NCI-H1930 (cell line): Measurements from ENCODE around the gene EEF1A1.

ENCODE experiments used
- DNase-seq, 2 experiments: peaks; one replicate each; lab custom pipeline; 2025; lab: John Stamatoyannopoulos, UW

The EEF1A1 gene

GRCh38 chr6:73505142-73505541 lies 15.7 kb downstream of the EEF1A1 start:
- DNase-seq, result no peak

- no peak for DNase-seq
These were observed 16.7 kb downstream of the EEF1A1 start for GRCh38 chr6:73504160-73504559.

GRCh38 chr6:73503027-73503772 lies 17.6 kb downstream of the EEF1A1 start:
- DNase-seq, result no peak

GRCh38 chr6:73497915-73498314 lies 22.9 kb downstream of the EEF1A1 start:
- no peak for DNase-seq

GRCh38 chr6:73491377-73491776 lies 29.5 kb downstream of the EEF1A1 start:
- DNase-seq, result no peak

GRCh38 chr6:73487473-73487872 lies 33.4 kb downstream of the EEF1A1 start:
- no peak for DNase-seq

- DNase-seq, result no peak
These were observed 36.4 kb downstream of the EEF1A1 start for GRCh38 chr6:73484438-73484837.

- no peak for DNase-seq
These were observed 38.9 kb downstream of the EEF1A1 start for GRCh38 chr6:73481969-73482368.

GRCh38 chr6:73477407-73477806 lies 43.4 kb downstream of the EEF1A1 start:
- DNase-seq, result no peak

GRCh38 chr6:73476723-73477122 lies 44.1 kb downstream of the EEF1A1 start:
- DNase-seq, result no peak

GRCh38 chr6:73471686-73472290 lies 49.0 kb downstream of the EEF1A1 start:
- no peak for DNase-seq
